ENCODE results near the gene COG6. TPM values are rescaled to one million over a fixed set of nuclear protein-coding genes. Genes with fewer than 3 reads are reported as not detected.

Gene COG6
- total and polyA plus RNA-seq, 4 experiments from 2014 or later, result 12.2 to 44.5 (median 27.7) TPM

DNA sequence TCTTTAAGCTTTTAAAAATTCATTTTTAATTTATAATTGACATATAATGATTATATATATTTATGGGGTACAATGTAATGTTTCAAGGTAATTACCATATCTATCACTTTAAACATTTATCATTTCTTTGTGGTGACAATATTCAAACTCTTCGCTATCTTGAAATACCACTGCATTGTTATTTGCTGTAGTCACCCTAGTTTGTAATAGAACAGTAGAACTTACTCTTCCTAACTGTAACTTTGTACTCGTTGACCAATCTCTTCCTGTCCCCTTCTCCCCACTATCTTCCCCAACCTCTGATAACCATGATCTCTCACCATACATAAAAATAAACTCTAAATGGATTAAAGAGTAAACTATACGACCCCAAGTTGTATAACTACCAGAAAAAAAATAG lies 20.4 kb downstream of the COG6 start:
- Histone ChIP-seq H3K36me3 (ENCODE audit: insufficient read depth, low read length) (peaks cover 14% of the 10 kb centered on the region), H3K4me1 (ENCODE audit: insufficient read depth, low read length) (no peaks in the 10 kb centered on the region), H3K9me3 (ENCODE audit: control insufficient read depth in 1 of 2, low read length in 2 of 2) (no peaks in the 10 kb centered on the region), H3K27me3 (ENCODE audit: insufficient read depth, low read length) (no peaks in the 10 kb centered on the region), H3K27ac (ENCODE audit: low read depth, low read length) (no peak overlapping the region), H3K4me3 (ENCODE audit: low read length in 2 of 2) (no peak overlapping the region)
- ChIA-PET POLR2A (ENCODE audit: partially characterized antibody) (no interaction called here), CTCF (ENCODE audit: partially characterized antibody) (interaction anchor here (1.0 kb wide), 1 partner anchor 1102 kb away, joined by 3 read pairs; no protein-coding TSS in a partner anchor)
- Mint-ChIP-seq H3K4me1 (peaks cover 0 to 2% (median 0%) of the 10 kb centered on the region in 4 donors), H3K4me3 (no peak overlapping the region), H3K9me3 (no peaks in the 10 kb centered on the region), H3K27me3 (no peaks in the 10 kb centered on the region), H3K36me3 (peaks cover 18 to 20% of the 10 kb centered on the region in 2 donors), H3K27ac (peak overlapping the region in 1 of 7 donors; percentile 5)
- DNase-seq, result no peak
- intact Hi-C loops (cut with micrococcal nuclease), result loop anchor here (1.0 to 5.0 kb wide), 3 partner anchors 60 to 625 kb away; no protein-coding TSS in a partner anchor

DNA sequence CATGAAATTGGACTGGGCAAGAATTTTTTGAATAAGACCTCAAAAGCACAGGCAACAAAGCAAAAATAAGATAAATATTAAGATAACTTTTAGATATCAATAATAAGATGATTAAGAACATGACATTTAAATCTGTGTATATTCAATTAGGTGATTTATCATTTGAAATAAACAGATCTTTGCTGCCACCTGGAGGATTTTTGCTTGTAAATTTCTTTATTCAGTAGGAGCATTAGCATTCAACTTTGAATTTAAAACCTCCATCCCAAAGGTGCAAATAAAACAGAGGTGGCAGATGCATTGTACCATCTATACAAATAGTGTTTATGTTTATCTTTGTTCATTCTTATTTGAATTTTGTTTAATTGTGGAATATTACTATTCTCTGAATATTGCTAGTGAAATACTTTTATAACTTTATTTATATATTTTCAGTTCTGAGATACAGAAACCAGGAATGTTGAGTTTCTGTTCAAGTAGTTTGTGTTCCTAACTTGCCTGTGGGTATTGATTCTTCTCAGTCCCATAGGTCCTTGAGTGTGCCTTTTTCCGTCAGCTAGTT lies 20.9 kb downstream of the COG6 start:
- Mint-ChIP-seq H3K27me3 (no peaks in the 10 kb centered on the region), H3K4me1 (peaks cover 0 to 2% (median under 1%) of the 10 kb centered on the region in 4 donors), H3K9me3 (no peaks in the 10 kb centered on the region), H3K27ac (no peak overlapping the region), H3K36me3 (peaks cover 20 to 24% of the 10 kb centered on the region in 2 donors), H3K4me3 (no peak overlapping the region)
- no peak overlapping the region for H3K4me3 ChIP-seq (ENCODE audit: low read length in 2 of 2)
- ChIA-PET POLR2A (ENCODE audit: partially characterized antibody) (no interaction called here), CTCF (ENCODE audit: partially characterized antibody) (interaction anchor here (1.2 to 1.6 kb wide), 2 partner anchors 10 to 65 kb away, joined by 4 to 6 read pairs; no protein-coding TSS in a partner anchor)
- no peaks in the 10 kb centered on the region for H3K27me3 ChIP-seq (ENCODE audit: insufficient read depth, low read length)
- H3K36me3 ChIP-seq (ENCODE audit: insufficient read depth, low read length), result peaks cover 18% of the 10 kb centered on the region
- no peak overlapping the region for H3K27ac ChIP-seq (ENCODE audit: low read depth, low read length)
- peak in 4 of 5 donors; percentile 41 to 50 (median 44) for DNase-seq
- H3K9me3 ChIP-seq (ENCODE audit: control insufficient read depth in 1 of 2, low read length in 2 of 2), result no peaks in the 10 kb centered on the region
- intact Hi-C loops (cut with micrococcal nuclease), result loop anchor here (1.0 to 5.0 kb wide), 3 partner anchors 60 to 626 kb away; no protein-coding TSS in a partner anchor
- no peaks in the 10 kb centered on the region for H3K4me1 ChIP-seq (ENCODE audit: insufficient read depth, low read length)

DNA sequence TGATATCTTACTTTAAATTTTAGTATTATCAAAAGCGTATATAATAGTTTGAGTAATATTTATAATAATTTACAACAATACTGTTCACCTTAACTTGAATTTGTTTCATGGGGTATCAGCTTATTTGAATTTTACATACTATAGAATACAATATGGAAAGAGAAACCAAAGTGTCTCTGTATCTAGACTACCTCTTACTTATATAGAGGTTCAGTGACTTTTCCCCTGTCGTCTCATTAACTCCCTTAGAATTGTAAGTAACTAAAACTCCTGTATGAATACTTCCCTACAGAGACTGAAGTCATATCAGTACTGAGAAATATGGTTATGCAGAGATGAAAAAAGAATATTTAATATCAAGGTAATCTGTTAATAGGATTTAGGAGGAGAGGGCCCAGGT lies 26.8 kb downstream of the COG6 start:
- Mint-ChIP-seq H3K27ac (peak overlapping the region in 3 of 7 donors; percentile 46 to 77 (median 57)), H3K36me3 (peaks cover 20 to 24% of the 10 kb centered on the region in 2 donors)
- intact Hi-C loops (cut with micrococcal nuclease), result no loop called here

DNA sequence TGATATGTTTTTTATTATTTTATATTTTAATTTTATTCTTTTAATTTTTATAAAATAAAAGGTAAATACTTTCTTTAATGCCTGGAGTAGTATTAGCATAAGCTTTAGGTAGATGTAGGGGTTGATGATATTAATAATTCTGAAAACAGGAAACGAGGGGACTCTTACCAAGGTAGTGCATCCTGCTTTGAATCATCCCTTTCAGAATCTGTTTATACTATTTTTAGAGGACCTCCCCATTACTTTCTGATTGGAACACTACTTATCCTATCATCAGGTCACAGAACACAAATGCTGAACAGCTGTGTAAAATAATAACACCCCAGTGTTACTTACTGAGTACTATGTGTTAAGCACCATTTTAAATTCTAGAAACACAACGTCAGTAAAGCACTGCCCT lies 27.3 kb downstream of the COG6 start:
- Mint-ChIP-seq H3K4me1 (peaks cover 0 to 5% (median 2%) of the 10 kb centered on the region in 4 donors), H3K36me3 (peaks cover 22 to 28% of the 10 kb centered on the region in 2 donors), H3K27ac (peak overlapping the region in 1 of 7 donors; percentile 5), H3K9me3 (no peaks in the 10 kb centered on the region), H3K4me3 (no peak overlapping the region), H3K27me3 (no peaks in the 10 kb centered on the region)
- DNase-seq, result no peak
- no peak overlapping the region for H3K27ac ChIP-seq (ENCODE audit: low read depth, low read length)
- intact Hi-C loops (cut with micrococcal nuclease), result no loop called here
- no peaks in the 10 kb centered on the region for H3K27me3 ChIP-seq (ENCODE audit: insufficient read depth, low read length)
- peaks cover 19% of the 10 kb centered on the region for H3K36me3 ChIP-seq (ENCODE audit: insufficient read depth, low read length)
- CTCF ChIA-PET (ENCODE audit: partially characterized antibody), result interaction anchor here (1.0 to 5.5 kb wide), 9 partner anchors 24 to 1239 kb away, joined by 3 to 70 read pairs (median 5); no protein-coding TSS in a partner anchor
- H3K9me3 ChIP-seq (ENCODE audit: control insufficient read depth in 1 of 2, low read length in 2 of 2), result no peaks in the 10 kb centered on the region
- H3K4me1 ChIP-seq (ENCODE audit: insufficient read depth, low read length), result no peaks in the 10 kb centered on the region
- no peak overlapping the region for H3K4me3 ChIP-seq (ENCODE audit: low read length in 2 of 2)
- POLR2A ChIA-PET (ENCODE audit: partially characterized antibody), result interaction anchor here (0.6 kb wide), 1 partner anchor 1443 kb away, joined by 4 read pairs; no protein-coding TSS in a partner anchor

More for the DNA sequence above, 26.8 kb downstream of the COG6 start:
- H3K36me3 ChIP-seq (ENCODE audit: insufficient read depth, low read length), result peaks cover 19% of the 10 kb centered on the region
- H3K4me1 Mint-ChIP-seq, result peaks cover 0 to 5% (median 2%) of the 10 kb centered on the region in 4 donors
- DNase-seq, result no peak
- H3K4me3 Mint-ChIP-seq, result no peak overlapping the region
- no peaks in the 10 kb centered on the region for H3K27me3 ChIP-seq (ENCODE audit: insufficient read depth, low read length)
- POLR2A ChIA-PET (ENCODE audit: partially characterized antibody), result interaction anchor here (0.6 kb wide), 1 partner anchor 1443 kb away, joined by 4 read pairs; no protein-coding TSS in a partner anchor
- H3K9me3 Mint-ChIP-seq, result no peaks in the 10 kb centered on the region
- no peak overlapping the region for H3K4me3 ChIP-seq (ENCODE audit: low read length in 2 of 2)
- CTCF ChIA-PET (ENCODE audit: partially characterized antibody), result interaction anchor here (0.5 to 5.5 kb wide), 6 partner anchors 25 to 1096 kb away, joined by 3 to 70 read pairs (median 6); no protein-coding TSS in a partner anchor
- H3K9me3 ChIP-seq (ENCODE audit: control insufficient read depth in 1 of 2, low read length in 2 of 2), result no peaks in the 10 kb centered on the region
- H3K4me1 ChIP-seq (ENCODE audit: insufficient read depth, low read length), result no peaks in the 10 kb centered on the region
- no peak overlapping the region for H3K27ac ChIP-seq (ENCODE audit: low read depth, low read length)
- H3K27me3 Mint-ChIP-seq, result no peaks in the 10 kb centered on the region

DNA sequence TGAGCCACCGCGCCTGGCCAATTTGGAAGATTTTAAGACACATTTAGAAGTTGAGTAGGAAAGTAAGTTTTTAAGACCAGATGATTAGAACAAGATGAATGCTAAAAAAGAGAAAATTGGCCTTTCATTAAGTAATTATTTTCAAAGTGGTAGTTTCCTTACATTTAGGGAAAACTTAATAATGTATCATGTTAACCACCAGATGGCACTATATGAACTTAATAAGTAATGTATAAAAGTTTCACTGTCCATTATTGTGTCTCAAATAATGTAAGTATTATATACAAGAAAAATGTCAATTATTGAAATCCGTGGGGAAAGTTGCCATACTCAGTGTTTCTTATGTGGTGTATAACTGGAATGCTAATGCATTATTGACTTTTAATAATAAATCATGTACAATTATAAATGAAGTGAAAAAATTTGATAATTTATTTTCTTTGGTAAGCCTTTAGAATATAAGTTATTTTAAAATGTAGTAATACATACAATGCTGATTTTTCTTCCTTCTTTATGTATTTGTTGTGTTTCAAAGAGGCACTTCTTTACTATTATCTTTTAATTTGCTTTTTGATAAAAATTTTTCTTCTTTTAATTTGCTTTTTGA lies 29.2 kb downstream of the COG6 start:
- H3K9me3 Mint-ChIP-seq, result no peaks in the 10 kb centered on the region
- Histone ChIP-seq H3K27ac (ENCODE audit: low read depth, low read length) (no peak overlapping the region), H3K36me3 (ENCODE audit: insufficient read depth, low read length) (peaks cover 13% of the 10 kb centered on the region), H3K27me3 (ENCODE audit: insufficient read depth, low read length) (no peaks in the 10 kb centered on the region), H3K4me1 (ENCODE audit: insufficient read depth, low read length) (no peaks in the 10 kb centered on the region), H3K4me3 (ENCODE audit: low read length in 2 of 2) (no peak overlapping the region), H3K9me3 (ENCODE audit: control insufficient read depth in 1 of 2, low read length in 2 of 2) (no peaks in the 10 kb centered on the region)
- no peak overlapping the region for H3K27ac Mint-ChIP-seq
- POLR2A ChIA-PET (ENCODE audit: partially characterized antibody), result no interaction called here
- H3K27me3 Mint-ChIP-seq, result no peaks in the 10 kb centered on the region
- H3K36me3 Mint-ChIP-seq, result peaks cover 32 to 34% of the 10 kb centered on the region in 2 donors
- no peak overlapping the region for H3K4me3 Mint-ChIP-seq
- H3K4me1 Mint-ChIP-seq, result peaks cover 0 to 16% (median 6%) of the 10 kb centered on the region in 4 donors
- peak in 4 of 5 donors; percentile 26 to 41 (median 29) for DNase-seq
- intact Hi-C loops (cut with micrococcal nuclease), result loop anchor here (1.0 kb wide), 3 partner anchors 258 to 1093 kb away; no protein-coding TSS in a partner anchor
- CTCF ChIA-PET (ENCODE audit: partially characterized antibody), result interaction anchor here (1.4 to 5.5 kb wide), 8 partner anchors 8 to 1104 kb away, joined by 4 to 70 read pairs (median 7); partner anchors contain the start of gene SLC25A15

DNA sequence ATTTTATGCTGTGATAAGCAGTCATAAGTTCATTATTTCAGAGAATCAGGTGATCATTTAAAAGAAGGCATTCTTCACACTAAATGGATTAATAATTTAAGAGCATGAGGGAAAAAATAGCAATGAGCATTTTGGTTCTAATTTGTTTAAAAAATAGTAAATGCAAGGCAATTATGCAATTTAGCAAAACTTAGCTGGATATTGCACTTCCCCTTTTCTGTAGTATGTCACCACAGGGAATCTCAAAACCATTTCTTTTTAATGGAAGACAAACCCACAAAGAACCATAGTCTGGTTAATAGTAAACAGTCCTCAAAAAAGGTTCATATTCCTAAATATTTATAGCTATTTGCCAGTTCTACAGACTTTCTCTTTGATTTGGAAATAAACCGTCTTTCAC lies 30.2 kb downstream of the COG6 start:
- H3K4me3 Mint-ChIP-seq, result no peak overlapping the region
- intact Hi-C loops (cut with micrococcal nuclease), result no loop called here
- peaks cover 8% of the 10 kb centered on the region for H3K36me3 ChIP-seq (ENCODE audit: insufficient read depth, low read length)
- no peaks in the 10 kb centered on the region for H3K27me3 Mint-ChIP-seq
- ChIA-PET POLR2A (ENCODE audit: partially characterized antibody) (no interaction called here), CTCF (ENCODE audit: partially characterized antibody) (interaction anchor here (0.7 to 5.5 kb wide), 8 partner anchors 9 to 1103 kb away, joined by 3 to 70 read pairs (median 5); partner anchors contain the start of gene SLC25A15)
- no peaks in the 10 kb centered on the region for H3K9me3 ChIP-seq (ENCODE audit: control insufficient read depth in 1 of 2, low read length in 2 of 2)
- peaks cover 29 to 32% of the 10 kb centered on the region in 2 donors for H3K36me3 Mint-ChIP-seq
- H3K4me1 Mint-ChIP-seq, result peaks cover 0 to 16% (median 6%) of the 10 kb centered on the region in 4 donors
- H3K9me3 Mint-ChIP-seq, result no peaks in the 10 kb centered on the region
- no peak overlapping the region for H3K27ac ChIP-seq (ENCODE audit: low read depth, low read length)
- DNase-seq, result no peak
- H3K27me3 ChIP-seq (ENCODE audit: insufficient read depth, low read length), result no peaks in the 10 kb centered on the region
- H3K4me1 ChIP-seq (ENCODE audit: insufficient read depth, low read length), result no peaks in the 10 kb centered on the region
- no peak overlapping the region for H3K4me3 ChIP-seq (ENCODE audit: low read length in 2 of 2)
- no peak overlapping the region for H3K27ac Mint-ChIP-seq

DNA sequence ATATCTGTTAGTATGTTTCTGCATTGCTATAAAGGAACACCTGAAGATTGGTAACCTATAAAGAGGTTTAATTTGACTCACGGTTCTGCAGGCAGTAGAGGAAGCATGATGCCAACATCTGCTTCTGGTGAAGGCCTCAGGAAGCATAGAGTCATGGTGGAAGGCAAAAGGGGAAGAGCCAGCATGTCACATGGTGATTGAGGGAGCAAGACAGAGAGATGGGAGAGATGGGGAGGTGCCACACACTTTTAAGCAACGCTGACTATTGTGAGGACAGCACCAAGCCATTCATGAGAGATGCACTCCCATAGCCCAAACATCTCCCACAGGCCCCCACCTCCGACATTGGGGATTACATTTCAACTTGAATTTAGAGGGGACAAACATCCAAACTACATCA lies 32.8 kb downstream of the COG6 start:
- DNase-seq, result no peak
- no peaks in the 10 kb centered on the region for H3K9me3 ChIP-seq (ENCODE audit: control insufficient read depth in 1 of 2, low read length in 2 of 2)
- ChIA-PET CTCF (ENCODE audit: partially characterized antibody) (no interaction called here), POLR2A (ENCODE audit: partially characterized antibody) (no interaction called here)
- H3K4me1 Mint-ChIP-seq, result peaks cover 0 to 12% (median 3%) of the 10 kb centered on the region in 4 donors
- H3K4me3 Mint-ChIP-seq, result no peak overlapping the region
- H3K27ac Mint-ChIP-seq, result peak overlapping the region; percentile 40 to 86 (median 57)
- H3K36me3 ChIP-seq (ENCODE audit: insufficient read depth, low read length), result no peaks in the 10 kb centered on the region
- no peaks in the 10 kb centered on the region for H3K9me3 Mint-ChIP-seq
- H3K27ac ChIP-seq (ENCODE audit: low read depth, low read length), result no peak overlapping the region
- no peaks in the 10 kb centered on the region for H3K27me3 Mint-ChIP-seq
- H3K27me3 ChIP-seq (ENCODE audit: insufficient read depth, low read length), result no peaks in the 10 kb centered on the region
- no peak overlapping the region for H3K4me3 ChIP-seq (ENCODE audit: low read length in 2 of 2)
- no peaks in the 10 kb centered on the region for H3K4me1 ChIP-seq (ENCODE audit: insufficient read depth, low read length)
- intact Hi-C loops (cut with micrococcal nuclease), result no loop called here
- H3K36me3 Mint-ChIP-seq, result peaks cover 25 to 30% of the 10 kb centered on the region in 2 donors
